ENCODE results near the gene RASGRP3. TPM values are rescaled to one million over a fixed set of nuclear protein-coding genes. Genes with fewer than 3 reads are reported as not detected.

Gene RASGRP3
- total and polyA plus RNA-seq, 2 donors (not counting 3 experiments of a cell fraction or from before 2014, with no cell fraction given): 16.0 to 39.6 TPM

GRCh38 chr2:33496150-33496549, 19.7 kb downstream of the RASGRP3 start:
- FAIRE-seq (peak; percentile 42), DNase-seq (ENCODE audit: low read depth, low spot score) (peak; percentile 56)
- TF ChIP-seq POLR2AphosphoS5 (IDR thresholded peaks at IDR 0.05; ENCODE audit: insufficient read depth, low read depth, low read length) (no peak), EZH2 (IDR thresholded peaks at IDR 0.05; ENCODE audit: borderline replicate concordance, low read depth, low read length, severe bottlenecking) (no peak), POLR2A (IDR thresholded peaks at IDR 0.05; ENCODE audit: low read depth, low read length) (no peak)
- TF ChIP-seq, protein P1, sequence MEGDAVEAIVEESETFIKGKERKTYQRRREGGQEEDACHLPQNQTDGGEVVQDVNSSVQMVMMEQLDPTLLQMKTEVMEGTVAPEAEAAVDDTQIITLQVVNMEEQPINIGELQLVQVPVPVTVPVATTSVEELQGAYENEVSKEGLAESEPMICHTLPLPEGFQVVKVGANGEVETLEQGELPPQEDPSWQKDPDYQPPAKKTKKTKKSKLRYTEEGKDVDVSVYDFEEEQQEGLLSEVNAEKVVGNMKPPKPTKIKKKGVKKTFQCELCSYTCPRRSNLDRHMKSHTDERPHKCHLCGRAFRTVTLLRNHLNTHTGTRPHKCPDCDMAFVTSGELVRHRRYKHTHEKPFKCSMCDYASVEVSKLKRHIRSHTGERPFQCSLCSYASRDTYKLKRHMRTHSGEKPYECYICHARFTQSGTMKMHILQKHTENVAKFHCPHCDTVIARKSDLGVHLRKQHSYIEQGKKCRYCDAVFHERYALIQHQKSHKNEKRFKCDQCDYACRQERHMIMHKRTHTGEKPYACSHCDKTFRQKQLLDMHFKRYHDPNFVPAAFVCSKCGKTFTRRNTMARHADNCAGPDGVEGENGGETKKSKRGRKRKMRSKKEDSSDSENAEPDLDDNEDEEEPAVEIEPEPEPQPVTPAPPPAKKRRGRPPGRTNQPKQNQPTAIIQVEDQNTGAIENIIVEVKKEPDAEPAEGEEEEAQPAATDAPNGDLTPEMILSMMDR (IDR thresholded peaks at IDR 0.05; ENCODE audit: extremely low read depth in 1 of 2, insufficient read depth in 1 of 2, low read depth in 1 of 2, low read length in 2 of 2): no peak
- Histone ChIP-seq H3K36me3 (ENCODE audit: control insufficient read depth in 2 of 2, extremely low read depth in 1 of 2, insufficient read depth in 2 of 2, low read length in 2 of 2) (no peaks in the 10 kb centered on the region), H3K9me1 (replicated peaks; ENCODE audit: control insufficient read depth, extremely low read depth, insufficient read depth, low read length) (no peaks in the 10 kb centered on the region), H3K9ac (replicated peaks; ENCODE audit: extremely low read depth, insufficient read depth, low read length) (no peak overlapping the region), H3K27me3 (ENCODE audit: control insufficient read depth in 2 of 2, insufficient read depth in 2 of 2, low read length in 2 of 2) (peaks cover 3 to 8% of the 10 kb centered on the region in 2 experiments), H3K4me2 (ENCODE audit: insufficient read depth, low read length) (no peak overlapping the region), H3K27ac (ENCODE audit: insufficient read depth, low read depth, low read length) (no peak overlapping the region), H3K4me1 (ENCODE audit: control insufficient read depth, extremely low read depth, insufficient read depth, low read length) (peaks cover 29% of the 10 kb centered on the region), H3K4me3 (replicated peaks in 1 of 3; ENCODE audit: insufficient read depth in 1 of 3, low read depth in 1 of 3, low read length in 3 of 3) (no peak overlapping the region), H2AFZ (ENCODE audit: low read depth, low read length) (no peak overlapping the region), H3K79me2 (ENCODE audit: control insufficient read depth, insufficient read depth, low read length) (no peaks in the 10 kb centered on the region), H3K9me3 (replicated peaks; ENCODE audit: control insufficient read depth, insufficient read depth, low read length) (no peaks in the 10 kb centered on the region), H4K20me1 (replicated peaks; ENCODE audit: control insufficient read depth, extremely low read depth, insufficient read depth, low read length) (no peaks in the 10 kb centered on the region)
- BruUV-seq (replicated peaks): no TSS peak
- intact Hi-C loops (cut with micrococcal nuclease): loop anchor here (2.0 kb wide), 1 partner anchor 59 kb away; no protein-coding TSS in a partner anchor
- dilution Hi-C loops (cut with MboI; ENCODE audit: extremely low pct_ligation_motif_present, low sequenced_read_pairs): no loop called here
- ChIA-PET CTCF (interaction anchor here (0.6 to 2.1 kb wide), 4 partner anchors 20 to 62 kb away, joined by 3 to 9 read pairs (median 4); partner anchors contain the start of gene RASGRP3), POLR2A (no interaction called here)

DNA sequence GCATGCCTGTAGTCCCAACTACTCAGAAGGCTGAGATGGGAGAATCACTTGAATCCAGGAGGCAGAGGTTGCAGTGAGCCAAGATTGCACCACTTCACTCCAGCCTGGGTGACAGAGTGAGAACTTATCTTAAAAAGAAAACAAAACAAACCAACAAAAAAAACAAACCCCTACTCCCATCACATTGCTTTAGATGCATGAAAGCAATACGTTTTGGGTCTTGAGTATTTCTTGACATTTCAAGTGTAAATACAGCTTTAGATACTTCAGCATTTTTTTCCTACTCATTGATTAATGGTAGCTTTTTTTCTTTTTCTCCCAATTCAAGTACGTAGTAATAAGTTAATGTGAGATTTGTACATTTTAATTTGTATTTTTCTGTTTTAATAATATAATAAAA, 20.3 kb downstream of the RASGRP3 start:
- TF ChIP-seq FOS (IDR thresholded peaks at IDR 0.05; ENCODE audit: borderline replicate concordance, insufficient read depth, low read length) (no peak), POLR2A (IDR thresholded peaks at IDR 0.05; ENCODE audit: low read depth, low read length) (no peak), GATA2 (IDR thresholded peaks at IDR 0.05; ENCODE audit: insufficient read depth, insufficient read length, low read depth, low read length) (no peak), MYC (IDR thresholded peaks at IDR 0.05; ENCODE audit: low read depth, low read length) (no peak), JUN (IDR thresholded peaks at IDR 0.05; ENCODE audit: borderline replicate concordance, insufficient read depth, insufficient read length, low read depth) (no peak), POLR2AphosphoS5 (IDR thresholded peaks at IDR 0.05; ENCODE audit: insufficient read depth, low read depth, low read length) (no peak)
- TF ChIP-seq, protein P1 (IDR thresholded peaks at IDR 0.05; ENCODE audit: extremely low read depth in 1 of 2, insufficient read depth in 1 of 2, low read depth in 1 of 2, low read length in 2 of 2): no peak
- BruUV-seq (replicated peaks): no TSS peak
- H3K4me1 ChIP-seq (ENCODE audit: control insufficient read depth, extremely low read depth, insufficient read depth, low read length): peaks cover 29% of the 10 kb centered on the region
- peaks cover 6 to 13% of the 10 kb centered on the region in 2 experiments for H3K27me3 ChIP-seq (ENCODE audit: control insufficient read depth in 2 of 2, insufficient read depth in 2 of 2, low read length in 2 of 2)
- peak overlapping the region; percentile 17 for H3K4me2 ChIP-seq (ENCODE audit: insufficient read depth, low read length)
- H3K9me1 ChIP-seq (replicated peaks; ENCODE audit: control insufficient read depth, extremely low read depth, insufficient read depth, low read length): no peaks in the 10 kb centered on the region
- H3K36me3 ChIP-seq (ENCODE audit: control insufficient read depth in 2 of 2, extremely low read depth in 1 of 2, insufficient read depth in 2 of 2, low read length in 2 of 2): no peaks in the 10 kb centered on the region
- ChIA-PET POLR2A (no interaction called here), CTCF (interaction anchor here (0.6 to 2.1 kb wide), 5 partner anchors 21 to 61 kb away, joined by 3 to 9 read pairs (median 3); partner anchors contain the start of gene RASGRP3)
- H3K9me3 ChIP-seq (replicated peaks; ENCODE audit: control insufficient read depth, insufficient read depth, low read length): no peaks in the 10 kb centered on the region
- FAIRE-seq (no peak), DNase-seq (ENCODE audit: low read depth, low spot score) (no peak)
- no peak overlapping the region for H3K4me3 ChIP-seq (replicated peaks in 1 of 3; ENCODE audit: insufficient read depth in 1 of 3, low read depth in 1 of 3, low read length in 3 of 3)
- H2AFZ ChIP-seq (ENCODE audit: low read depth, low read length): no peak overlapping the region
- no peak overlapping the region for H3K9ac ChIP-seq (replicated peaks; ENCODE audit: extremely low read depth, insufficient read depth, low read length)
- dilution Hi-C loops (cut with MboI; ENCODE audit: extremely low pct_ligation_motif_present, low sequenced_read_pairs): no loop called here
- no peak overlapping the region for H3K27ac ChIP-seq (ENCODE audit: insufficient read depth, low read depth, low read length)
- no peaks in the 10 kb centered on the region for H3K79me2 ChIP-seq (ENCODE audit: control insufficient read depth, insufficient read depth, low read length)
- intact Hi-C loops (cut with micrococcal nuclease): loop anchor here (1.0 to 2.0 kb wide), 2 partner anchors 20 to 58 kb away; partner anchors contain the start of gene RASGRP3
- no peaks in the 10 kb centered on the region for H4K20me1 ChIP-seq (replicated peaks; ENCODE audit: control insufficient read depth, extremely low read depth, insufficient read depth, low read length)

All from endothelial cell of umbilical vein (primary cell).